Gastroesophageal sphincter (tissue), 3 donors: ENCODE measurements around the gene USP32.

Experiments used
- CTCF ChIP-seq, 4 experiments: fragments of 200-600 bp in 2 of 4; fragments of 450-650 bp in 2 of 4; sonication (generic) in 1 of 4; IDR thresholded peaks; one replicate each; pipeline ENCODE4 v1.5.1; 2017 to 2019; ENCODE audit warnings: antibody characterized with exemption in 4 of 4, mild to moderate bottlenecking in 2 of 4, moderate library complexity in 2 of 4
- EP300 ChIP-seq: sonication (generic); formaldehyde crosslinking; IDR thresholded peaks from one replicate; pipeline ENCODE4 v1.6.1; 2017; ENCODE audit warnings: antibody characterized with exemption, mild to moderate bottlenecking
- POLR2A ChIP-seq, 2 donors: fragments of 450-650 bp; IDR thresholded peaks; one replicate each; pipeline ENCODE4 v1.6.1; 2017; ENCODE audit warnings: antibody characterized with exemption in 2 of 2, mild to moderate bottlenecking in 2 of 2, moderate library complexity in 1 of 2

DNA sequence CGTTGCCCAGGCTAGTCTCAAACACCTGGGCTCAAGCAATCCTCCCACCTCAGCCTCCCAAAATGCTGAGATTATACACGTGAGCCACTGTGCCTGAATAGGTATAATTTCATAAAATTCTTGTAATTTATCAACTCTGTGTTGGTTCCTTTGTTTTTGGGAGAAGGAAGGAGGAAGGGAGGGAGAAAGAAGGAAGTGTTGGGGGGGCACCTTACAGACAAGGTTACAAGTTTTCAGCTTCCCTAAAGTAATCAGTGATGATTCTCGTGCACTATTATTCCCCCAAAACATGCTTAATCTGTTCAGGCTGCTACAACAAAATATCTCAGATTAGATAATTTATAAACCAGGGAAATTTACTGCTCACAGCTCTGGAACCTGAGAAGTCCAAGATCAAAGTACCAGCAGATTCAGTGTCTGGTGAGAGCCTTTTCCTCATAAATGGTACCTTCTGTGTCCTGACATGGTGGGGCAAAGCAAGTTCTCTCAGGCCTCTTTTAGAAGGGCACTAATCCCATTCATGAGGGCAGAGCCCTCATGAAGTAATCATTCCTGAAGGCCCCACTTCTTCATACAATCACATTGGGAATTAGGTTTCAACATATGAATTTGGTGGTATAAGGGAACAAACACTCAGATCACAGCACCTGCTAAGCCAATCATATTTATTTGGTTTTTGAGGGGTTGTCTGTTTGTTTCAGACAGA lies 28.1 kb downstream of the USP32 start:
- no peak for TF ChIP-seq CTCF (IDR thresholded peaks at IDR 0.05)
- TF ChIP-seq POLR2A (IDR thresholded peaks at IDR 0.05) = no peak
- TF ChIP-seq EP300 = no peak
